K562 (cell line): Measurements from ENCODE around the gene NBEAL2. TPM values are rescaled to one million over a fixed set of nuclear protein-coding genes. Genes with fewer than 3 reads are reported as not detected.
A peak's percentile ranks its signal among the peaks of the same experiment; 100 is the strongest.

Experiments
- BRD9 ChIP-seq: fragments of 450-650 bp; IDR thresholded peaks from 2 replicates; pipeline ENCODE4 v1.6.1; 2018; ENCODE audit warnings: low read depth; ENCODE audit not compliant: partially characterized antibody
- CHD1 ChIP-seq: fragments of 200-600 bp; sonication (generic); IDR thresholded peaks from one replicate; pipeline ENCODE4 v1.6.1; 2012; ENCODE audit warnings: mild to moderate bottlenecking, moderate library complexity, low read length, inconsistent platforms
- CSDE1 ChIP-seq, 2 experiments: fragments of 450-650 bp; IDR thresholded peaks; 2 replicates each; pipeline ENCODE4 v1.6.1; 2016; ENCODE audit warnings: mild to moderate bottlenecking in 1 of 2
- ELF1 ChIP-seq: fragments of 200-800 bp; sonication (Bioruptor generic); IDR thresholded peaks from 2 replicates; pipeline ENCODE4 v1.6.1; 2016; ENCODE audit warnings: missing genetic modification characterization, missing compliant biosample characterization
- FOXP1 ChIP-seq: sonication (generic); formaldehyde crosslinking; IDR thresholded peaks from 2 replicates; pipeline ENCODE4 v1.8.0; 2022; ENCODE audit warnings: mild to moderate bottlenecking, missing genetic modification reagents
- GABPB1 ChIP-seq: sonication (generic); formaldehyde crosslinking; IDR thresholded peaks from 2 replicates; pipeline ENCODE4 v1.8.0; 2022; ENCODE audit warnings: mild to moderate bottlenecking, missing genetic modification reagents
- HDAC3 ChIP-seq: fragments of 450-650 bp; IDR thresholded peaks from 2 replicates; pipeline ENCODE4 v1.6.1; 2018; ENCODE audit warnings: borderline replicate concordance, mild to moderate bottlenecking, moderate library complexity; ENCODE audit not compliant: partially characterized antibody
- HNRNPL ChIP-seq: fragments of 200-400 bp; formaldehyde crosslinking; IDR thresholded peaks from 2 replicates; pipeline ENCODE4 v1.6.1; 2017; ENCODE audit warnings: low read depth, mild to moderate bottlenecking, low read length
- HNRNPUL1 ChIP-seq: fragments of 200-400 bp; formaldehyde crosslinking; IDR thresholded peaks from 2 replicates; pipeline ENCODE4 v1.6.1; 2017; ENCODE audit warnings: low read length
- JUND ChIP-seq, 2 experiments: IDR thresholded peaks; 2 replicates in 1 of 2; 3 replicates in 1 of 2; pipeline ENCODE4 v1.6.1; 2011; ENCODE audit warnings: borderline replicate concordance in 2 of 2, low read depth in 2 of 2, low read length in 2 of 2, improper control_type of control experiment in 1 of 2, missing biosample characterization in 1 of 2, missing genetic modification characterization in 1 of 2, missing genetic modification reagents in 1 of 2
- KLF16 ChIP-seq: IDR thresholded peaks from 2 replicates; pipeline ENCODE4 v1.6.1; 2016; ENCODE audit warnings: antibody characterized with exemption
- MTA1 ChIP-seq: fragments of 450-650 bp; IDR thresholded peaks from 2 replicates; pipeline ENCODE4 v1.6.1; 2017; ENCODE audit warnings: borderline replicate concordance
- NCOA1 ChIP-seq: fragments of 450-650 bp; IDR thresholded peaks from 2 replicates; pipeline ENCODE4 v1.6.1; 2016; ENCODE audit warnings: low read depth
- NFE2 ChIP-seq: IDR thresholded peaks from 2 replicates; pipeline ENCODE4 v1.6.1; 2014; ENCODE audit warnings: antibody characterized with exemption, low read depth
- NFE2L1 ChIP-seq: fragments of 450-650 bp; IDR thresholded peaks from 2 replicates; pipeline ENCODE4 v1.6.1; 2016; ENCODE audit warnings: missing genetic modification characterization, low read depth, mild to moderate bottlenecking, missing compliant biosample characterization, moderate library complexity, borderline replicate concordance
- POLR2A ChIP-seq: fragments of 450-650 bp; conservative IDR thresholded peaks from 2 replicates; pipeline ENCODE4 v1.6.1; 2016
- RCOR1 ChIP-seq, 2 experiments: IDR thresholded peaks; 2 replicates each; pipeline ENCODE4 v1.6.1; 2012; ENCODE audit warnings: low read depth in 2 of 2, low read length in 2 of 2, borderline replicate concordance in 1 of 2, improper control_type of control experiment in 1 of 2
- RHOXF2B ChIP-seq: fragments of 250-450 bp; sonication (Bioruptor Pico); conservative IDR thresholded peaks from 2 replicates; pipeline ENCODE4 v1.5.1; 2021
- SIN3B ChIP-seq: fragments of 450-650 bp; IDR thresholded peaks from 2 replicates; pipeline ENCODE4 v1.6.1; 2017; ENCODE audit warnings: low read depth, mild to moderate bottlenecking, moderate library complexity
- SNAPC5 ChIP-seq: fragments of 250-450 bp; sonication (Bioruptor Pico); IDR thresholded peaks from 2 replicates; pipeline ENCODE4 v1.8.0; 2021; ENCODE audit warnings: moderate library complexity, mild to moderate bottlenecking, inconsistent platforms
- SPI1 ChIP-seq: IDR thresholded peaks from 2 replicates; pipeline ENCODE4 v1.6.1; 2011; ENCODE audit warnings: low read depth, low read length, control low read depth, borderline replicate concordance
- TCFL5 ChIP-seq: fragments of 250-450 bp; sonication (Bioruptor Pico); conservative IDR thresholded peaks from 2 replicates; pipeline ENCODE4 v1.6.1; 2021; ENCODE audit warnings: mild to moderate bottlenecking, moderate library complexity, matching md5 sums
- TFAM ChIP-seq: fragments of 250-450 bp; sonication (Bioruptor Pico); conservative IDR thresholded peaks from 2 replicates; pipeline ENCODE4 v1.5.0; 2021; ENCODE audit warnings: mild to moderate bottlenecking, moderate library complexity
- YY1 ChIP-seq, 3 experiments: IDR thresholded peaks; 2 replicates each; pipeline ENCODE4 v1.6.1; 2011; ENCODE audit warnings: low read length in 2 of 3, mild to moderate bottlenecking in 2 of 3, moderate library complexity in 2 of 3, borderline replicate concordance in 1 of 3, control low read depth in 1 of 3, low read depth in 1 of 3; ENCODE audit not compliant: insufficient read depth in 3 of 3, insufficient replicate concordance in 2 of 3, control insufficient read depth in 1 of 3, insufficient read length in 1 of 3; ENCODE audit errors: extremely low read depth in 1 of 3
- ZBTB7A ChIP-seq: IDR thresholded peaks from 2 replicates; pipeline ENCODE4 v1.6.1; 2011; ENCODE audit warnings: low read depth, mild to moderate bottlenecking, low read length, moderate library complexity, borderline replicate concordance; ENCODE audit not compliant: control insufficient read depth
- ZNF436 ChIP-seq: fragments of 250-450, 450-650 bp; sonication (Bioruptor Pico); formaldehyde crosslinking; IDR thresholded peaks from 2 replicates; pipeline ENCODE4 v1.7.0; 2020; ENCODE audit warnings: mild to moderate bottlenecking
- ZNF511 ChIP-seq: sonication (generic); formaldehyde crosslinking; IDR thresholded peaks from 2 replicates; pipeline ENCODE4 v1.8.0; 2022; ENCODE audit warnings: mild to moderate bottlenecking, missing genetic modification reagents
- ZNF699 ChIP-seq: fragments of 250-450 bp; sonication (Bioruptor Pico); IDR thresholded peaks from 2 replicates; pipeline ENCODE4 v1.8.0; 2021; ENCODE audit warnings: mild to moderate bottlenecking, moderate library complexity; ENCODE audit not compliant: insufficient replicate concordance
- polyA plus RNA-seq, 8 experiments: library from polyadenylated mRNA; depleted of rRNA in 4 of 8; stranded (reverse) in 5 of 8; unstranded in 3 of 8; fragments of >200 nt; fragmentation: Nextera tagmentation in 2 of 8; fragmentation: Illumina TruSeq in 1 of 8; extraction: Ambion mirVana in 2 of 8; extraction: Trizol in 1 of 8; gene quantifications; 2 replicates each; pipeline versions ENCODE4 v1.2.1 to v1.2.3, GENCODE V29; 2011 to 2014; ENCODE audit warnings: inconsistent platforms in 1 of 8, missing spikeins in 1 of 8
- total RNA-seq, 7 experiments: library from RNA; depleted of rRNA in 6 of 7; stranded (reverse); fragments of >200 nt in 6 of 7; fragmentation: Illumina TruSeq in 2 of 7; extraction: Trizol in 2 of 7; gene quantifications; 2 replicates each; pipeline versions ENCODE4 v1.2.1 to v1.2.3, GENCODE V29; 2011 to 2021; ENCODE audit warnings: low replicate concordance in 1 of 7
- TF ChIP-seq, protein P1 (sequence below): sonication (generic); IDR thresholded peaks from 2 replicates; pipeline ENCODE4 v1.6.1; 2016

NBEAL2 gene
- total and polyA plus RNA-seq, 9 of the 15 experiments (the other 6 are each of a cell fraction or from before 2014, with no cell fraction given): 0.06 to 114 (median 29.6) TPM

DNA sequence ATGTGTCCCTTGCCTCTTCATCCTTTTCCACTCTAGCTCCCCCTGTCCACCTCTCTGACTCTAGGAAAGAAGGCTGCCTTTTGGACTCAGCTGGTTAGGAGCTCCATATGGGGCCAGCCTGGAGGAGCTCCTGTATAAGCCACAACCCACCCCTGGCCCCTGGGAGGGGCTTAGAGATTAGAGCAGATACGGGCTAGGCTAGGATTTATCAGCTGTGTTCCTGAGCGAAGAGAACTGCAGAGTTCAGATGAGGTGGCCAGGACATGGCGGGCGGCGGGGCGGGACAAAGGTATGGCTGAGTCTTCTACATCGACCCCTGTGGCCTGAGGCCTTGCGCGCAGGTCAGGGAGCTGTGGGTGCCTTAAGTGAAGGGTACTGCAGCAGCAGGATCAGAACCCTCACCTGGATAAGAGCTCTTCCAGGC lies 7.9 kb downstream of the NBEAL2 start (continued):
- TF ChIP-seq ZNF511: no peak
- TF ChIP-seq SPI1: no peak; the same call in 1 of the 2 replicates
- TF ChIP-seq RCOR1 (IDR thresholded peaks at IDR 0.05; ENCODE audit: borderline replicate concordance in 1 of 2, low read depth in 2 of 2, low read length in 2 of 2): peak; percentile 29 to 89; a peak in 2 of 4 replicates
- no peak for TF ChIP-seq BRD9
- TF ChIP-seq YY1 (IDR thresholded peaks at IDR 0.05; ENCODE audit: borderline replicate concordance in 1 of 3, control insufficient read depth in 1 of 3, extremely low read depth in 1 of 3, insufficient read depth in 3 of 3, insufficient read length in 1 of 3, insufficient replicate concordance in 2 of 3, low read depth in 1 of 3, low read length in 2 of 3): peak in 2 of 3 experiments; percentile 46 to 83
- TF ChIP-seq KLF16: peak; percentile 51; the same call in 1 of the 2 replicates
- no peak for TF ChIP-seq CSDE1 (IDR thresholded peaks at IDR 0.05)
- TF ChIP-seq FOXP1 (CRISPR knock-in tag): no peak
- TF ChIP-seq NCOA1: no peak
- no peak for TF ChIP-seq CHD1
- no peak for TF ChIP-seq RHOXF2B (CRISPR knock-in tag)
- TF ChIP-seq SIN3B: no peak
- TF ChIP-seq NFE2L1 (tag): no peak
- no peak for TF ChIP-seq TFAM (CRISPR knock-in tag)
- TF ChIP-seq JUND (IDR thresholded peaks at IDR 0.05; ENCODE audit: borderline replicate concordance, low read depth, low read length): peak; percentile 76
- no peak; the same call in 2 of the 3 replicates for TF ChIP-seq JUND (tag; IDR thresholded peaks at IDR 0.05; ENCODE audit: borderline replicate concordance, low read depth, low read length)
- TF ChIP-seq POLR2A: peak; percentile 85; the same call in 1 of the 2 replicates
- no peak for TF ChIP-seq TCFL5 (CRISPR knock-in tag)
- TF ChIP-seq SNAPC5 (CRISPR knock-in tag): no peak
- TF ChIP-seq ZBTB7A: peak; percentile 86
- no peak for TF ChIP-seq HDAC3
- no peak for TF ChIP-seq MTA1
- TF ChIP-seq HNRNPUL1: no peak
- no peak for TF ChIP-seq ELF1
- TF ChIP-seq ZNF436 (CRISPR knock-in tag): no peak
- no peak for TF ChIP-seq ZNF699
- peak; percentile 45; the same call in 1 of the 2 replicates for TF ChIP-seq NFE2
- TF ChIP-seq, protein P1, sequence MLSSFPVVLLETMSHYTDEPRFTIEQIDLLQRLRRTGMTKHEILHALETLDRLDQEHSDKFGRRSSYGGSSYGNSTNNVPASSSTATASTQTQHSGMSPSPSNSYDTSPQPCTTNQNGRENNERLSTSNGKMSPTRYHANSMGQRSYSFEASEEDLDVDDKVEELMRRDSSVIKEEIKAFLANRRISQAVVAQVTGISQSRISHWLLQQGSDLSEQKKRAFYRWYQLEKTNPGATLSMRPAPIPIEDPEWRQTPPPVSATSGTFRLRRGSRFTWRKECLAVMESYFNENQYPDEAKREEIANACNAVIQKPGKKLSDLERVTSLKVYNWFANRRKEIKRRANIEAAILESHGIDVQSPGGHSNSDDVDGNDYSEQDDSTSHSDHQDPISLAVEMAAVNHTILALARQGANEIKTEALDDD: peak; percentile 90
- no peak for TF ChIP-seq HNRNPL
- TF ChIP-seq GABPB1 (CRISPR knock-in tag): no peak
